Panc1 (cell line): Measurements from ENCODE around the gene MR1. TPM values are rescaled to one million over a fixed set of nuclear protein-coding genes. Genes with fewer than 3 reads are reported as not detected.

ENCODE experiments used
- ATAC-seq: fragments of 200-7000 bp; cut with Tn5 transposase; 2 replicates; pipeline ENCODE4 v1.9.1; 2020; ENCODE audit warnings: mild to moderate bottlenecking, moderate library complexity
- BruUV-seq: library from RNA; stranded (reverse); fragments of 400-500 nt; replicated peaks from 2 replicates; lab custom pipeline; 2021; lab: Mats Ljungman, UMichigan
- CTCF ChIA-PET: fragments of 300-600 bp; sonication (Branson Sonifier 250); formaldehyde crosslinking; loops from one replicate; lab custom pipeline; 2022; ENCODE audit warnings: antibody characterized with exemption; lab: Charles Lee
- POLR2A ChIA-PET: fragments of 300-600 bp; sonication (Branson Sonifier 250); formaldehyde crosslinking; loops from one replicate; lab custom pipeline; 2022; ENCODE audit warnings: antibody characterized with exemption; lab: Charles Lee
- DNase-seq: peaks from one replicate; pipeline ENCODE4 v3.0.0-alpha.2; 2010; ENCODE audit warnings: low read depth, low spot score
- H3K27ac ChIP-seq: 2 replicates; pipeline ENCODE4 v1.5.1; 2011; ENCODE audit warnings: mild to moderate bottlenecking, low read length, inconsistent platforms
- H3K27me3 ChIP-seq: fragments of 200-500 bp; sonication (Bioruptor generic); 2 replicates; pipeline ENCODE4 v1.6.0; 2014; ENCODE audit warnings: low read length, inconsistent platforms; ENCODE audit not compliant: control insufficient read depth, insufficient read depth
- H3K36me3 ChIP-seq: fragments of 200-500 bp; sonication (Bioruptor generic); 2 replicates; pipeline ENCODE4 v1.5.1; 2014; ENCODE audit warnings: inconsistent platforms, mild to moderate bottlenecking, low read length, moderate library complexity; ENCODE audit not compliant: control insufficient read depth, insufficient read depth
- H3K4me1 ChIP-seq: 2 replicates; pipeline ENCODE4 v1.5.1; 2011; ENCODE audit warnings: inconsistent platforms, mild to moderate bottlenecking, low read length, moderate library complexity; ENCODE audit not compliant: control insufficient read depth, insufficient read depth
- H3K4me3 ChIP-seq, 2 experiments: 2 replicates each; pipeline ENCODE4 v1.5.1; 2011 to 2012; ENCODE audit warnings: low read depth in 2 of 2, low read length in 2 of 2, mild to moderate bottlenecking in 2 of 2, inconsistent platforms in 1 of 2, moderate library complexity in 1 of 2
- H3K9me3 ChIP-seq: fragments of 200-500 bp; sonication (Bioruptor generic); 2 replicates; pipeline ENCODE4 v1.5.1; 2014; ENCODE audit warnings: low read depth, mild to moderate bottlenecking, inconsistent platforms, low read length, moderate library complexity; ENCODE audit not compliant: control insufficient read depth, insufficient read depth
- POLR2AphosphoS5 ChIP-seq: IDR thresholded peaks from 2 replicates; pipeline ENCODE4 v1.6.1; 2012; ENCODE audit warnings: mild to moderate bottlenecking, low read depth, low read length, moderate library complexity
- SIN3A ChIP-seq: IDR thresholded peaks from 2 replicates; pipeline ENCODE4 v1.6.1; 2012; ENCODE audit warnings: low read depth, mild to moderate bottlenecking, low read length, moderate library complexity, borderline replicate concordance; ENCODE audit not compliant: insufficient read depth
- TCF7L2 ChIP-seq: IDR thresholded peaks from 2 replicates; pipeline ENCODE4 v1.6.1; 2011; ENCODE audit warnings: mild to moderate bottlenecking, low read depth, low read length, inconsistent platforms
- in situ Hi-C: cut with HindIII; loops from 2 replicates; pipeline ENCODE4 v1.10.0; 2016; ENCODE audit warnings: low sequenced_read_pairs, low pct_unique_long_range_greater_than_20kb
- intact Hi-C: fragments of 100-400 bp; cut with micrococcal nuclease; formaldehyde crosslinking; loops from one replicate; pipeline ENCODE4 v1.10.0; 2022; ENCODE audit not compliant: unreplicated experiment
- total RNA-seq: library from RNA; stranded (reverse); gene quantifications from one replicate; pipeline ENCODE4 v1.2.1, GENCODE V29; 2021; ENCODE audit not compliant: unreplicated experiment
- TF ChIP-seq, protein P1 (sequence below), 2 experiments: IDR thresholded peaks; 2 replicates each; pipeline ENCODE4 v1.6.1; 2011 to 2012; ENCODE audit warnings: low read depth in 2 of 2, control low read depth in 1 of 2, low read length in 1 of 2, mild to moderate bottlenecking in 1 of 2, moderate library complexity in 1 of 2; ENCODE audit not compliant: insufficient read depth in 1 of 2
- TF ChIP-seq, protein P2 (sequence below): fragments of 450-650 bp; IDR thresholded peaks from 2 replicates; pipeline ENCODE4 v1.5.1; 2017; ENCODE audit warnings: mild to moderate bottlenecking

The MR1 gene
- total RNA-seq, 1 experiment from 2014 or later, result 3.9 TPM

DNA sequence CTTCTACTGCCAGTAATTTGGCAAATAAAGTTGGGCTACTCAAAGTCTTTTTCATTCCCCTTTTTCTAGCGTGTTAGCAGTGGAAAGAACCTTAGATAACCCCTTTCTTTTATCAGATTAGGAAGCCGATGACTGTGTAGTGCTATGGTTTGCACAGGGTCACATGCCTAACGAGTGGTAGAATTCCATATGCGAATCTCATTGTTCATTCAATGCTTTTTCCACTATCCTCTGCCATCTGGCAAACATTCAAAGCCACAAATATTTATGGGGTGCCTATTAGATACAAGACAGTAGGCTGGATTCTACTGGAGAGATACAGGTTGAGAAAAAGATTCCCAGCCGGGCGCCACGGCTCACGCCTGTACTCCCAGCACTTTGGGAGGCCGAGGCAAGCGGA, 39.9 kb downstream of the MR1 start:
- intact Hi-C loops (no loop called here), in situ Hi-C loops (no loop called here)
- TF ChIP-seq SIN3A, result no peak
- TF ChIP-seq, protein P1, sequence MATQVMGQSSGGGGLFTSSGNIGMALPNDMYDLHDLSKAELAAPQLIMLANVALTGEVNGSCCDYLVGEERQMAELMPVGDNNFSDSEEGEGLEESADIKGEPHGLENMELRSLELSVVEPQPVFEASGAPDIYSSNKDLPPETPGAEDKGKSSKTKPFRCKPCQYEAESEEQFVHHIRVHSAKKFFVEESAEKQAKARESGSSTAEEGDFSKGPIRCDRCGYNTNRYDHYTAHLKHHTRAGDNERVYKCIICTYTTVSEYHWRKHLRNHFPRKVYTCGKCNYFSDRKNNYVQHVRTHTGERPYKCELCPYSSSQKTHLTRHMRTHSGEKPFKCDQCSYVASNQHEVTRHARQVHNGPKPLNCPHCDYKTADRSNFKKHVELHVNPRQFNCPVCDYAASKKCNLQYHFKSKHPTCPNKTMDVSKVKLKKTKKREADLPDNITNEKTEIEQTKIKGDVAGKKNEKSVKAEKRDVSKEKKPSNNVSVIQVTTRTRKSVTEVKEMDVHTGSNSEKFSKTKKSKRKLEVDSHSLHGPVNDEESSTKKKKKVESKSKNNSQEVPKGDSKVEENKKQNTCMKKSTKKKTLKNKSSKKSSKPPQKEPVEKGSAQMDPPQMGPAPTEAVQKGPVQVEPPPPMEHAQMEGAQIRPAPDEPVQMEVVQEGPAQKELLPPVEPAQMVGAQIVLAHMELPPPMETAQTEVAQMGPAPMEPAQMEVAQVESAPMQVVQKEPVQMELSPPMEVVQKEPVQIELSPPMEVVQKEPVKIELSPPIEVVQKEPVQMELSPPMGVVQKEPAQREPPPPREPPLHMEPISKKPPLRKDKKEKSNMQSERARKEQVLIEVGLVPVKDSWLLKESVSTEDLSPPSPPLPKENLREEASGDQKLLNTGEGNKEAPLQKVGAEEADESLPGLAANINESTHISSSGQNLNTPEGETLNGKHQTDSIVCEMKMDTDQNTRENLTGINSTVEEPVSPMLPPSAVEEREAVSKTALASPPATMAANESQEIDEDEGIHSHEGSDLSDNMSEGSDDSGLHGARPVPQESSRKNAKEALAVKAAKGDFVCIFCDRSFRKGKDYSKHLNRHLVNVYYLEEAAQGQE (IDR thresholded peaks at IDR 0.05; ENCODE audit: insufficient read depth in 1 of 2, low read depth in 2 of 2, low read length in 1 of 2), result no peak
- TF ChIP-seq, protein P2, sequence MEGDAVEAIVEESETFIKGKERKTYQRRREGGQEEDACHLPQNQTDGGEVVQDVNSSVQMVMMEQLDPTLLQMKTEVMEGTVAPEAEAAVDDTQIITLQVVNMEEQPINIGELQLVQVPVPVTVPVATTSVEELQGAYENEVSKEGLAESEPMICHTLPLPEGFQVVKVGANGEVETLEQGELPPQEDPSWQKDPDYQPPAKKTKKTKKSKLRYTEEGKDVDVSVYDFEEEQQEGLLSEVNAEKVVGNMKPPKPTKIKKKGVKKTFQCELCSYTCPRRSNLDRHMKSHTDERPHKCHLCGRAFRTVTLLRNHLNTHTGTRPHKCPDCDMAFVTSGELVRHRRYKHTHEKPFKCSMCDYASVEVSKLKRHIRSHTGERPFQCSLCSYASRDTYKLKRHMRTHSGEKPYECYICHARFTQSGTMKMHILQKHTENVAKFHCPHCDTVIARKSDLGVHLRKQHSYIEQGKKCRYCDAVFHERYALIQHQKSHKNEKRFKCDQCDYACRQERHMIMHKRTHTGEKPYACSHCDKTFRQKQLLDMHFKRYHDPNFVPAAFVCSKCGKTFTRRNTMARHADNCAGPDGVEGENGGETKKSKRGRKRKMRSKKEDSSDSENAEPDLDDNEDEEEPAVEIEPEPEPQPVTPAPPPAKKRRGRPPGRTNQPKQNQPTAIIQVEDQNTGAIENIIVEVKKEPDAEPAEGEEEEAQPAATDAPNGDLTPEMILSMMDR, result no peak
- no peak for TF ChIP-seq POLR2AphosphoS5
- no peak for TF ChIP-seq TCF7L2
- Histone ChIP-seq H3K27me3 (no peaks in the 10 kb centered on the region), H3K36me3 (no peaks in the 10 kb centered on the region), H3K9me3 (no peaks in the 10 kb centered on the region), H3K27ac (no peak overlapping the region), H3K4me3 (no peak overlapping the region), H3K4me1 (0 out of 2 replicates have a peak, but pooled peaks cover 3% of the 10 kb centered on the region)
- ChIA-PET POLR2A (no interaction called here), CTCF (no interaction called here)
- no TSS peak for BruUV-seq
- ATAC-seq (peak; percentile 24; the same call in 1 of the 2 replicates), DNase-seq (no peak)

DNA sequence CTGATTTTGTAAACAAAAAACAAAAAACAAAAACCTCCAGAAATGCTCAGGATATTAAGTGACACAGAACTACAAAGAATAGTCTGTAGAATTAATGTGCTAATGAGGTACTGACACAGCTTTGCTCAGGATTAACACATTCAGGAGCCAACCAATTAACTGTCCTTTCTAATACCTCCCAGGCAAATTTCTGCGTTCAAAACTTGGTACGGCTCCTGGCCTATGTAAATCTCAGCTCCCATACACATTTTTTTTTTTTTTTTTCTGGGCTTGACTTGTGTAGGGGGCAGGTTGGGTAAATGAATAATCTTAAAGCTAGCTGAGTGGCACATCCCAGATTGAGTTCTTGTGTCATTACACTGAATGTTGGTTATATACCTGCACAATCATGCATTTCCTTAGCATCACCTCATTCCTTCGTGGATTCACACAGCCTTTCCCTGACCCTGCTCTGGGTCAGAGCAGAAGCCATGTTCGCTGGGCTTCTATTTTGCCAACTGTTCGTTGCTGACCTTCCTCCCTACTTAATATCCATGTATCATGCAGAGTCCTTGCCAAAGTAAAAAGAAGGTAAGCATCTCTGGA, 42.1 kb downstream of the MR1 start:
- Histone ChIP-seq H3K27ac (no peak overlapping the region), H3K9me3 (no peaks in the 10 kb centered on the region), H3K4me1 (0 out of 2 replicates have a peak, but pooled peaks cover 3% of the 10 kb centered on the region), H3K27me3 (no peaks in the 10 kb centered on the region), H3K4me3 (no peak overlapping the region), H3K36me3 (no peaks in the 10 kb centered on the region)
- in situ Hi-C loops (no loop called here), intact Hi-C loops (no loop called here)
- TF ChIP-seq, protein P1 (IDR thresholded peaks at IDR 0.05; ENCODE audit: insufficient read depth in 1 of 2, low read depth in 2 of 2, low read length in 1 of 2), result no peak
- TF ChIP-seq, protein P2, result no peak
- ChIA-PET POLR2A (interaction anchor here (0.7 kb wide), 1 partner anchor 641 kb away, joined by 6 read pairs; no protein-coding TSS in a partner anchor), CTCF (no interaction called here)
- no peak for DNase-seq
- no peak for ATAC-seq
- no TSS peak for BruUV-seq
